HEK293T (cell line): ENCODE results near the gene CDH16.

Experiments
- CTCF ChIA-PET: fragments of 350-600 bp; formaldehyde crosslinking; extraction: SDS; loops from one replicate; lab custom pipeline; 2021; ENCODE audit warnings: antibody characterized with exemption, inconsistent platforms; lab: Yijun Ruan, JAX
- POLR2A ChIA-PET: fragments of 350-600 bp; formaldehyde crosslinking; extraction: SDS; loops from one replicate; lab custom pipeline; 2020; ENCODE audit warnings: antibody characterized with exemption, inconsistent platforms; lab: Yijun Ruan, JAX
- DNase-seq: peaks from one replicate; pipeline ENCODE4 v3.0.0; 2012; ENCODE audit warnings: mixed read lengths; ENCODE audit errors: extremely low spot score
- ARNT ChIP-seq: fragments of 450-650 bp; IDR thresholded peaks from 2 replicates; pipeline ENCODE4 v1.6.1; 2017; ENCODE audit warnings: mild to moderate bottlenecking
- BHLHE40 ChIP-seq: fragments of 450-650 bp; IDR thresholded peaks from 2 replicates; pipeline ENCODE4 v1.6.1; 2016; ENCODE audit warnings: mild to moderate bottlenecking, moderate library complexity, borderline replicate concordance
- CTBP1 ChIP-seq: fragments of 450-650 bp; IDR thresholded peaks from 2 replicates; pipeline ENCODE4 v1.6.1; 2016; ENCODE audit warnings: borderline replicate concordance
- ELF4 ChIP-seq: fragments of 450-650 bp; IDR thresholded peaks from 2 replicates; pipeline ENCODE4 v1.6.1; 2017; ENCODE audit warnings: antibody characterized with exemption
- FOXA1 ChIP-seq: fragments of 450-650 bp; IDR thresholded peaks from 2 replicates; pipeline ENCODE4 v1.6.1; 2016; ENCODE audit warnings: mild to moderate bottlenecking
- FOXK2 ChIP-seq: fragments of 450-650 bp; IDR thresholded peaks from 2 replicates; pipeline ENCODE4 v1.6.1; 2016; ENCODE audit warnings: mild to moderate bottlenecking
- FOXM1 ChIP-seq: fragments of 450-650 bp; IDR thresholded peaks from 2 replicates; pipeline ENCODE4 v1.6.1; 2017; ENCODE audit warnings: mild to moderate bottlenecking, borderline replicate concordance
- HDGF ChIP-seq: fragments of 450-650 bp; IDR thresholded peaks from 2 replicates; pipeline ENCODE4 v1.6.1; 2017; ENCODE audit warnings: antibody characterized with exemption, borderline replicate concordance
- L3MBTL2 ChIP-seq: fragments of 450-650 bp; conservative IDR thresholded peaks from 2 replicates; pipeline ENCODE4 v1.6.1; 2016; ENCODE audit warnings: mild to moderate bottlenecking
- LEF1 ChIP-seq: fragments of 450-650 bp; IDR thresholded peaks from 2 replicates; pipeline ENCODE4 v1.6.1; 2017; ENCODE audit warnings: mild to moderate bottlenecking, borderline replicate concordance
- NFRKB ChIP-seq: fragments of 450-650 bp; IDR thresholded peaks from 2 replicates; pipeline ENCODE4 v1.6.1; 2016; ENCODE audit warnings: mild to moderate bottlenecking, moderate library complexity
- PKNOX1 ChIP-seq: fragments of 450-650 bp; IDR thresholded peaks from 2 replicates; pipeline ENCODE4 v1.6.1; 2016
- SP1 ChIP-seq: fragments of 450-650 bp; IDR thresholded peaks from 2 replicates; pipeline ENCODE4 v1.6.1; 2017
- SUZ12 ChIP-seq: fragments of 450-650 bp; IDR thresholded peaks from 2 replicates; pipeline ENCODE4 v1.6.1; 2016; ENCODE audit warnings: mild to moderate bottlenecking
- TARDBP ChIP-seq: fragments of 450-650 bp; IDR thresholded peaks from 2 replicates; pipeline ENCODE4 v1.6.1; 2016
- ZNF384 ChIP-seq: fragments of 450-650 bp; IDR thresholded peaks from 2 replicates; pipeline ENCODE4 v1.6.1; 2016

CDH16 gene

GRCh38 chr16:66930189-66930588 lies 11.5 kb upstream of the CDH16 start:
- DNase-seq: no peak
- ChIA-PET POLR2A (interaction anchor here (0.6 to 1.9 kb wide), 2 partner anchors 30 to 50 kb away, joined by 3 to 5 read pairs; partner anchors contain the start of gene PDP2), CTCF (interaction anchor here (1.2 kb wide), 1 partner anchor 35 kb away, joined by 4 read pairs; no protein-coding TSS in a partner anchor)
- no peak for TF ChIP-seq FOXA1
- TF ChIP-seq ELF4: no peak
- TF ChIP-seq TARDBP: no peak
- TF ChIP-seq SP1: no peak
- TF ChIP-seq NFRKB: no peak

GRCh38 chr16:66928702-66929388 lies 10.2 kb upstream of the CDH16 start:
- ChIA-PET CTCF (interaction anchor here (0.6 to 3.5 kb wide), 10 partner anchors 19 to 734 kb away, joined by 3 to 27 read pairs (median 6); no protein-coding TSS in a partner anchor), POLR2A (interaction anchor here (0.6 to 1.4 kb wide), 3 partner anchors 24 to 42 kb away, joined by 3 read pairs; no protein-coding TSS in a partner anchor)
- no peak for DNase-seq
- TF ChIP-seq CTBP1 (no peak), NFRKB (no peak), FOXK2 (no peak), TARDBP (no peak), ZNF384 (peak; percentile 80; the same call in 1 of the 2 replicates)

- ChIA-PET CTCF (interaction anchor here (0.6 to 3.5 kb wide), 9 partner anchors 18 to 249 kb away, joined by 3 to 27 read pairs (median 6); no protein-coding TSS in a partner anchor), POLR2A (interaction anchor here (0.6 to 1.4 kb wide), 3 partner anchors 23 to 43 kb away, joined by 3 read pairs; no protein-coding TSS in a partner anchor)
- DNase-seq: no peak
- TF ChIP-seq PKNOX1 (no peak), ARNT (no peak), FOXA1 (no peak), NFRKB (no peak), CTBP1 (no peak), SP1 (no peak), LEF1 (no peak), BHLHE40 (no peak), ZNF384 (no peak), L3MBTL2 (no peak), FOXK2 (no peak), TARDBP (no peak), SUZ12 (no peak), FOXM1 (no peak), ELF4 (no peak), HDGF (no peak)
These were observed 9.4 kb upstream of the CDH16 start for GRCh38 chr16:66927918-66928649.

- no peak for DNase-seq
- POLR2A ChIA-PET: interaction anchor here (1.0 to 1.9 kb wide), 2 partner anchors 17 to 22 kb away, joined by 3 to 8 read pairs; no protein-coding TSS in a partner anchor
- CTCF ChIA-PET: interaction anchor here (1.2 to 3.5 kb wide), 3 partner anchors 32 to 54 kb away, joined by 3 to 27 read pairs (median 5); no protein-coding TSS in a partner anchor
- no peak for TF ChIP-seq SP1
- no peak for TF ChIP-seq NFRKB
- no peak for TF ChIP-seq CTBP1
- TF ChIP-seq ELF4: no peak
- no peak for TF ChIP-seq FOXK2
- no peak for TF ChIP-seq ZNF384
These were observed 8.3 kb upstream of the CDH16 start for GRCh38 chr16:66926961-66927436.

- POLR2A ChIA-PET: interaction anchor here (1.0 to 1.9 kb wide), 2 partner anchors 18 to 21 kb away, joined by 3 to 8 read pairs; no protein-coding TSS in a partner anchor
- no peak for TF ChIP-seq L3MBTL2
- TF ChIP-seq TARDBP: no peak
- TF ChIP-seq PKNOX1: no peak
- TF ChIP-seq HDGF: no peak
- TF ChIP-seq ARNT: no peak
- no peak for TF ChIP-seq FOXK2
- no peak for TF ChIP-seq BHLHE40
- TF ChIP-seq ZNF384: no peak
- no peak for TF ChIP-seq FOXM1
- DNase-seq: no peak
- CTCF ChIA-PET: interaction anchor here (0.6 to 3.5 kb wide), 3 partner anchors 16 to 34 kb away, joined by 3 to 27 read pairs (median 5); no protein-coding TSS in a partner anchor
These were observed 7.7 kb upstream of the CDH16 start for GRCh38 chr16:66926171-66926947.

- DNase-seq: no peak
- ChIA-PET CTCF (no interaction called here), POLR2A (no interaction called here)
- TF ChIP-seq TARDBP (no peak), HDGF (no peak), SUZ12 (no peak)
These were observed 6.7 kb upstream of the CDH16 start, which contains the start of gene RRAD for GRCh38 chr16:66925322-66925840. RRAD (minus strand) TSS chr16:66925535; CDS start chr16:66925179, 356 bp downstream.
